GM12878 (cell line): ENCODE measurements around the gene EXOSC10. TPM values are rescaled to one million over a fixed set of nuclear protein-coding genes. Genes with fewer than 3 reads are reported as not detected.

ENCODE experiments used
- ATAC-seq: fragments of 200-7000 bp; cut with Tn5 transposase; 3 replicates; pipeline ENCODE4 v1.9.1; 2020; ENCODE audit warnings: mild to moderate bottlenecking, moderate library complexity
- BruUV-seq: library from RNA; stranded (reverse); fragments of 400-500 nt; replicated peaks from 2 replicates; lab custom pipeline; 2021; lab: Mats Ljungman, UMichigan
- CTCF ChIA-PET: fragments of 300-600 bp; sonication (Branson Sonifier 250); formaldehyde crosslinking; extraction: SDS; loops from one replicate; lab custom pipeline; 2021; ENCODE audit warnings: inconsistent platforms; lab: Yijun Ruan, JAX
- POLR2A ChIA-PET: fragments of 350-600 bp; formaldehyde crosslinking; extraction: SDS; loops from one replicate; lab custom pipeline; 2021; ENCODE audit warnings: inconsistent platforms; lab: Charles Lee
- RAD21 ChIA-PET: fragments of 300-600 bp; sonication (Branson Sonifier 250); formaldehyde crosslinking; loops from one replicate; lab custom pipeline; 2023; ENCODE audit warnings: antibody characterized with exemption; ENCODE audit not compliant: unreplicated experiment; lab: Charles Lee
- SMC1A ChIA-PET: fragments of 300-600 bp; sonication (Branson Sonifier 250); formaldehyde crosslinking; loops from one replicate; lab custom pipeline; 2023; ENCODE audit not compliant: unreplicated experiment, uncharacterized antibody; lab: Charles Lee
- DNase-seq: peaks from one replicate; pipeline ENCODE4 v3.0.0-alpha.2; 2011; ENCODE audit warnings: low read depth, low spot score
- FAIRE-seq: peaks from 3 replicates; lab custom pipeline; 2011; peaks lifted over from hg19 to GRCh38; lab: Jason Lieb, UNC
- H2AFZ ChIP-seq: 2 replicates; pipeline ENCODE4 v1.6.0; 2011; ENCODE audit warnings: low read depth, low read length, control low read depth; ENCODE audit not compliant: control insufficient read depth
- H3K27ac ChIP-seq: 2 replicates; pipeline ENCODE4 v1.5.1; 2011; ENCODE audit warnings: control low read depth; ENCODE audit not compliant: control insufficient read depth, insufficient read depth
- H3K27me3 ChIP-seq, 2 experiments: replicated peaks in 1 of 2; 2 replicates each; pipeline versions ENCODE4 v1.6.0 to v1.6.1; 2011; ENCODE audit warnings: low read length in 1 of 2; ENCODE audit not compliant: control insufficient read depth in 2 of 2, insufficient read depth in 2 of 2
- H3K36me3 ChIP-seq, 2 experiments: 2 replicates each; pipeline ENCODE4 v1.5.1; 2011; ENCODE audit warnings: low read length in 1 of 2; ENCODE audit not compliant: control insufficient read depth in 2 of 2, insufficient read depth in 2 of 2
- H3K4me1 ChIP-seq: 2 replicates; pipeline ENCODE4 v1.6.1; 2011; ENCODE audit warnings: mild to moderate bottlenecking, low read length, moderate library complexity, mixed read lengths; ENCODE audit not compliant: control insufficient read depth, insufficient read depth
- H3K4me2 ChIP-seq: 2 replicates; pipeline ENCODE4 v1.6.0; 2011; ENCODE audit warnings: control low read depth; ENCODE audit not compliant: control insufficient read depth, insufficient read depth
- H3K4me3 ChIP-seq: fragments of 200-600 bp; sonication (generic); 2 replicates; pipeline ENCODE4 v1.5.1; 2016
- H3K79me2 ChIP-seq: 2 replicates; pipeline ENCODE4 v1.6.0; 2011; ENCODE audit warnings: low read length; ENCODE audit not compliant: control insufficient read depth, insufficient read depth
- H3K9ac ChIP-seq: 2 replicates; pipeline ENCODE4 v1.8.0; 2011; ENCODE audit warnings: low read length, control low read depth, mixed read lengths; ENCODE audit not compliant: control insufficient read depth, insufficient read depth
- H3K9me3 ChIP-seq: replicated peaks from 3 replicates; pipeline ENCODE4 v1.5.1; 2011; ENCODE audit warnings: mild to moderate bottlenecking, low read length; ENCODE audit not compliant: control insufficient read depth, insufficient read depth
- H4K20me1 ChIP-seq: 2 replicates; pipeline ENCODE4 v1.6.0; 2011; ENCODE audit not compliant: control insufficient read depth, insufficient read depth
- CHD4 ChIP-seq: fragments of 200-600 bp; sonication (generic); IDR thresholded peaks from 2 replicates; pipeline ENCODE4 v1.6.1; 2016; ENCODE audit warnings: mild to moderate bottlenecking
- ETV6 ChIP-seq, 2 experiments: fragments of 450-650 bp in 1 of 2; IDR thresholded peaks in 1 of 2; conservative IDR thresholded peaks in 1 of 2; 2 replicates each; pipeline ENCODE4 v1.6.1; 2014; ENCODE audit warnings: antibody characterized with exemption in 1 of 2, borderline replicate concordance in 1 of 2, low read depth in 1 of 2, mild to moderate bottlenecking in 1 of 2, moderate library complexity in 1 of 2
- IKZF1 ChIP-seq: fragments of 450-650 bp; conservative IDR thresholded peaks from 2 replicates; pipeline ENCODE4 v1.6.1; 2017; ENCODE audit warnings: antibody characterized with exemption, mild to moderate bottlenecking
- MYC ChIP-seq: IDR thresholded peaks from 2 replicates; pipeline ENCODE4 v1.6.1; 2011; ENCODE audit warnings: mild to moderate bottlenecking, low read length, moderate library complexity, inconsistent platforms; ENCODE audit not compliant: insufficient read depth, insufficient replicate concordance, insufficient read length, severe bottlenecking
- NFXL1 ChIP-seq: fragments of 450-650 bp; IDR thresholded peaks from 2 replicates; pipeline ENCODE4 v1.6.1; 2017; ENCODE audit warnings: antibody characterized with exemption, mild to moderate bottlenecking, borderline replicate concordance
- NR2C1 ChIP-seq: fragments of 450-650 bp; IDR thresholded peaks from 2 replicates; pipeline ENCODE4 v1.6.1; 2017; ENCODE audit warnings: antibody characterized with exemption, mild to moderate bottlenecking, moderate library complexity
- PRDM15 ChIP-seq: fragments of 450-650 bp; formaldehyde crosslinking; IDR thresholded peaks from 2 replicates; pipeline ENCODE4 v1.4.0; 2020; ENCODE audit warnings: mild to moderate bottlenecking, moderate library complexity
- RAD21 ChIP-seq: IDR thresholded peaks from 2 replicates; pipeline ENCODE4 v1.6.1; 2011; ENCODE audit warnings: mild to moderate bottlenecking, low read depth, low read length, moderate library complexity; ENCODE audit not compliant: insufficient read depth
- RUNX3 ChIP-seq: IDR thresholded peaks from 2 replicates; pipeline ENCODE4 v1.6.1; 2012; ENCODE audit warnings: low read length, inconsistent platforms
- SP1 ChIP-seq: IDR thresholded peaks from one replicate; pipeline ENCODE4 v1.6.1; 2011; ENCODE audit warnings: low read depth, low read length
- TCF3 ChIP-seq: IDR thresholded peaks from 2 replicates; pipeline ENCODE4 v1.6.1; 2012; ENCODE audit warnings: low read depth, mild to moderate bottlenecking, low read length, borderline replicate concordance; ENCODE audit not compliant: insufficient read depth
- ZNF622 ChIP-seq: fragments of 450-650 bp; IDR thresholded peaks from 2 replicates; pipeline ENCODE4 v1.6.1; 2017; ENCODE audit warnings: mild to moderate bottlenecking, inconsistent platforms
- WGBS: methylation state at CpG from one replicate; pipeline ENCODE4 v1.1.6; 2016; ENCODE audit warnings: low lambda C conversion rate; ENCODE audit not compliant: insufficient replicate concordance, insufficient coverage; ENCODE audit errors: missing lambda C conversion rate; 5-methylcytosine and 5-hydroxymethylcytosine counted together
- in situ Hi-C: fragments of 300-500 bp; cut with MboI; formaldehyde crosslinking; loops from 9 replicates; pipeline ENCODE4 v1.14.3; 2018; ENCODE audit warnings: mixed read lengths
- intact Hi-C: fragments of 100-400 bp; cut with micrococcal nuclease; formaldehyde crosslinking; loops from one replicate; pipeline ENCODE4 v1.14.2; 2022; ENCODE audit not compliant: unreplicated experiment
- polyA plus RNA-seq, 11 experiments: library from polyadenylated mRNA; depleted of rRNA in 4 of 11; unstranded in 6 of 11; stranded (reverse) in 5 of 11; fragments of >200 nt; fragmentation: Nextera tagmentation in 4 of 11; fragmentation: Illumina TruSeq in 1 of 11; extraction: Ambion mirVana in 4 of 11; extraction: Trizol in 1 of 11; gene quantifications; 1 replicate in 1 of 11; 2 replicates in 10 of 11; pipeline versions ENCODE4 v1.2.1 to v1.2.3, GENCODE V29; 2011 to 2016; ENCODE audit warnings: inconsistent platforms in 2 of 11, missing spikeins in 2 of 11, low read depth in 1 of 11
- total RNA-seq, 4 experiments: library from RNA; depleted of rRNA in 3 of 4; stranded (reverse); fragments of >200 nt in 3 of 4; fragmentation: Illumina TruSeq in 1 of 4; extraction: Trizol in 1 of 4; gene quantifications; 2 replicates each; pipeline versions ENCODE4 v1.2.1 to v1.2.3, GENCODE V29; 2013 to 2021
- TF ChIP-seq, protein P1 (sequence below): IDR thresholded peaks from 2 replicates; pipeline ENCODE4 v1.6.1; 2011; ENCODE audit warnings: low read depth, low read length, improper control_type of control experiment, borderline replicate concordance
- TF ChIP-seq, protein P2 (sequence below): fragments of 450-650 bp; formaldehyde crosslinking; IDR thresholded peaks from 2 replicates; pipeline ENCODE4 v1.5.0; 2022; ENCODE audit warnings: mild to moderate bottlenecking, missing genetic modification characterization

EXOSC10 gene
- total and polyA plus RNA-seq, 10 of the 15 experiments (the other 5 are each of a cell fraction or from before 2014, with no cell fraction given), result 16.2 to 86.5 (median 66.4) TPM

- H3K79me2 ChIP-seq, result no peaks in the 10 kb centered on the region; the same call in 1 of the 2 replicates
- H3K9ac ChIP-seq, result no peak overlapping the region
- POLR2A ChIA-PET, result interaction anchor here (1.5 kb wide), 1 partner anchor 10 kb away, joined by 3 read pairs; no protein-coding TSS in a partner anchor
- H3K36me3 ChIP-seq, result peaks cover 0 to 31% of the 10 kb centered on the region in 2 experiments; a peak in 2 of 4 replicates
- in situ Hi-C loops (no loop called here), intact Hi-C loops (no loop called here)
- no peak overlapping the region for H3K4me2 ChIP-seq
- FAIRE-seq (no peak), ATAC-seq (no peak), DNase-seq (no peak)
- BruUV-seq, result no TSS peak
- no peak overlapping the region for H2AFZ ChIP-seq
- WGBS, result 100% methylated on average over 3 of the region's 3 CpGs
- no peaks in the 10 kb centered on the region for H3K27me3 ChIP-seq
- no peak overlapping the region for H3K4me3 ChIP-seq
- H3K9me3 ChIP-seq, result no peaks in the 10 kb centered on the region
- no peak overlapping the region for H3K27ac ChIP-seq
- TF ChIP-seq ETV6 (conservative IDR thresholded peaks at IDR 0.05 in 1 of 2, IDR thresholded peaks at IDR 0.05 in 1 of 2; ENCODE audit: borderline replicate concordance in 1 of 2, low read depth in 1 of 2), result no peak
- TF ChIP-seq MYC, result no peak
- no peak for TF ChIP-seq RAD21
- TF ChIP-seq ZNF622, result no peak
- TF ChIP-seq NFXL1, result no peak
- TF ChIP-seq NR2C1, result no peak
- TF ChIP-seq CHD4, result no peak
- TF ChIP-seq, protein P1, sequence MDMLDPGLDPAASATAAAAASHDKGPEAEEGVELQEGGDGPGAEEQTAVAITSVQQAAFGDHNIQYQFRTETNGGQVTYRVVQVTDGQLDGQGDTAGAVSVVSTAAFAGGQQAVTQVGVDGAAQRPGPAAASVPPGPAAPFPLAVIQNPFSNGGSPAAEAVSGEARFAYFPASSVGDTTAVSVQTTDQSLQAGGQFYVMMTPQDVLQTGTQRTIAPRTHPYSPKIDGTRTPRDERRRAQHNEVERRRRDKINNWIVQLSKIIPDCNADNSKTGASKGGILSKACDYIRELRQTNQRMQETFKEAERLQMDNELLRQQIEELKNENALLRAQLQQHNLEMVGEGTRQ, result no peak
- no peak for TF ChIP-seq SP1
- no peak for TF ChIP-seq IKZF1
- no peak for TF ChIP-seq TCF3
- no peak for TF ChIP-seq RUNX3
- no peak for TF ChIP-seq PRDM15 (CRISPR knock-in tag)
- TF ChIP-seq, protein P2, sequence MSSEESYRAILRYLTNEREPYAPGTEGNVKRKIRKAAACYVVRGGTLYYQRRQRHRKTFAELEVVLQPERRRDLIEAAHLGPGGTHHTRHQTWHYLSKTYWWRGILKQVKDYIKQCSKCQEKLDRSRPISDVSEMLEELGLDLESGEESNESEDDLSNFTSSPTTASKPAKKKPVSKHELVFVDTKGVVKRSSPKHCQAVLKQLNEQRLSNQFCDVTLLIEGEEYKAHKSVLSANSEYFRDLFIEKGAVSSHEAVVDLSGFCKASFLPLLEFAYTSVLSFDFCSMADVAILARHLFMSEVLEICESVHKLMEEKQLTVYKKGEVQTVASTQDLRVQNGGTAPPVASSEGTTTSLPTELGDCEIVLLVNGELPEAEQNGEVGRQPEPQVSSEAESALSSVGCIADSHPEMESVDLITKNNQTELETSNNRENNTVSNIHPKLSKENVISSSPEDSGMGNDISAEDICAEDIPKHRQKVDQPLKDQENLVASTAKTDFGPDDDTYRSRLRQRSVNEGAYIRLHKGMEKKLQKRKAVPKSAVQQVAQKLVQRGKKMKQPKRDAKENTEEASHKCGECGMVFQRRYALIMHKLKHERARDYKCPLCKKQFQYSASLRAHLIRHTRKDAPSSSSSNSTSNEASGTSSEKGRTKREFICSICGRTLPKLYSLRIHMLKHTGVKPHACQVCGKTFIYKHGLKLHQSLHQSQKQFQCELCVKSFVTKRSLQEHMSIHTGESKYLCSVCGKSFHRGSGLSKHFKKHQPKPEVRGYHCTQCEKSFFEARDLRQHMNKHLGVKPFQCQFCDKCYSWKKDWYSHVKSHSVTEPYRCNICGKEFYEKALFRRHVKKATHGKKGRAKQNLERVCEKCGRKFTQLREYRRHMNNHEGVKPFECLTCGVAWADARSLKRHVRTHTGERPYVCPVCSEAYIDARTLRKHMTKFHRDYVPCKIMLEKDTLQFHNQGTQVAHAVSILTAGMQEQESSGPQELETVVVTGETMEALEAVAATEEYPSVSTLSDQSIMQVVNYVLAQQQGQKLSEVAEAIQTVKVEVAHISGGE (CRISPR knock-in tag), result no peak
- peaks cover 2% of the 10 kb centered on the region; the same call in 1 of the 2 replicates for H4K20me1 ChIP-seq
- H3K4me1 ChIP-seq, result no peaks in the 10 kb centered on the region
- RAD21 ChIA-PET, result interaction anchor here (1.2 kb wide), 1 partner anchor 9 kb away, joined by 7 read pairs; no protein-coding TSS in a partner anchor
- SMC1A ChIA-PET, result interaction anchor here (1.5 kb wide), 1 partner anchor 9 kb away, joined by 5 read pairs; no protein-coding TSS in a partner anchor
- CTCF ChIA-PET, result interaction anchor here (1.4 kb wide), 1 partner anchor 9 kb away, joined by 8 read pairs; no protein-coding TSS in a partner anchor
Observed at GRCh38 chr1:11028018-11028417, 71.7 kb downstream of the EXOSC10 start.
